Fibroblast of pulmonary artery (primary cell): ENCODE data around the gene SLC13A1.
A peak's percentile ranks its signal among the peaks of the same experiment; 100 is the strongest.

Experiments used
- DNase-seq: peaks from one replicate; pipeline ENCODE4 v3.0.0-alpha.2; 2010; ENCODE audit warnings: low read depth
- H3K4me3 ChIP-seq: replicated peaks from 2 replicates; pipeline ENCODE4 v1.5.1; 2011; ENCODE audit warnings: low read depth, mild to moderate bottlenecking, control low read depth, low read length, moderate library complexity
- TF ChIP-seq, protein P1 (sequence below): IDR thresholded peaks from 2 replicates; pipeline ENCODE4 v1.5.1; 2011; ENCODE audit warnings: mild to moderate bottlenecking, control low read depth, low read length, inconsistent platforms; ENCODE audit errors: missing control alignments

The SLC13A1 gene

DNA sequence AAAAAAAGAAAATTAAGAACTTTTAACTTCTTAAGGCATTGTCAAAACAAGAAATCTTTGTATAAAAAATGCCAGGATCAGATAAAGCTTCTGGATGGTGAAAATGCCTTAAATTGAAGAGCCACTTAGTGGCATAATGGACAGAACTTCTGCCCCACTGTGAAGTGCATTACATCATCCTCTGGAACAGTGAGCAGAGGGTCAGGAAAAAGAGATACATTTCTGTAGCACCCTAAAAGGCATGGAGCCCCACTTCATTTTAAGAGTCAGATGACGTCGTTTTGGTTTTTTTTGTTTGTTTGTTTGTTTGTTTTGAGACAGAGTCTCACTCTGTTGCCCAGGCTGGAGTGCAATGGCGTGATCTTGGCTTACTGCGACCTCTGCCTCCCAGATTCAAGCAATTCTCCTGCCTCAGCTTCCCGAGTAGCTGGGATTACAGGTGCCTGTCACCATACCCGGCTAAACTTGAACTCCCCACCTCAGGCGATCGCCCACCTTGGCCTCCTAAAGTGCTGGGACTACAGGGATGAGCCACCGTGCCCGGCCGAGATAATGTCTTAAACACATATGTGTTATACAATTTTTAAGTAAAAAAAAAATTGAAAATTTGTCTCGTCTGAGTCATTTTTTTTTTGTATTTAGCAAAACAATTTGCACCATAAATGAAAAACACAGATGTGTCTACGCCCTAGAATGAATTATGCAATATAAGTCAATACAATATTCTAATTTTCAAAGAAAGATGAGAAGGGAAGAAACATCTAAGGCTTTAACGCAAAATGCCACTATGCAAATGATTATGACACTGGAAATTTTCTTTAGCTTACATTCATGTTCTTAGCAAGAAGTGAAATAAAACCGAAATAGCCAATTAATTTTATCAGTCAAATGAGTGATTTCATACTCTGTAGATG, 29.2 kb downstream of the SLC13A1 start:
- H3K4me3 ChIP-seq: no peak overlapping the region
- TF ChIP-seq, protein P1, sequence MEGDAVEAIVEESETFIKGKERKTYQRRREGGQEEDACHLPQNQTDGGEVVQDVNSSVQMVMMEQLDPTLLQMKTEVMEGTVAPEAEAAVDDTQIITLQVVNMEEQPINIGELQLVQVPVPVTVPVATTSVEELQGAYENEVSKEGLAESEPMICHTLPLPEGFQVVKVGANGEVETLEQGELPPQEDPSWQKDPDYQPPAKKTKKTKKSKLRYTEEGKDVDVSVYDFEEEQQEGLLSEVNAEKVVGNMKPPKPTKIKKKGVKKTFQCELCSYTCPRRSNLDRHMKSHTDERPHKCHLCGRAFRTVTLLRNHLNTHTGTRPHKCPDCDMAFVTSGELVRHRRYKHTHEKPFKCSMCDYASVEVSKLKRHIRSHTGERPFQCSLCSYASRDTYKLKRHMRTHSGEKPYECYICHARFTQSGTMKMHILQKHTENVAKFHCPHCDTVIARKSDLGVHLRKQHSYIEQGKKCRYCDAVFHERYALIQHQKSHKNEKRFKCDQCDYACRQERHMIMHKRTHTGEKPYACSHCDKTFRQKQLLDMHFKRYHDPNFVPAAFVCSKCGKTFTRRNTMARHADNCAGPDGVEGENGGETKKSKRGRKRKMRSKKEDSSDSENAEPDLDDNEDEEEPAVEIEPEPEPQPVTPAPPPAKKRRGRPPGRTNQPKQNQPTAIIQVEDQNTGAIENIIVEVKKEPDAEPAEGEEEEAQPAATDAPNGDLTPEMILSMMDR: no peak
- no peak for DNase-seq

GRCh38 chr7:123169065-123169464, 30.7 kb downstream of the SLC13A1 start:
- DNase-seq: no peak
- TF ChIP-seq, protein P1: no peak
- H3K4me3 ChIP-seq: no peak overlapping the region

- TF ChIP-seq, protein P1: no peak
- no peak for DNase-seq
- H3K4me3 ChIP-seq: no peak overlapping the region
Measured at GRCh38 chr7:123157606-123158005, 42.2 kb downstream of the SLC13A1 start.

DNA sequence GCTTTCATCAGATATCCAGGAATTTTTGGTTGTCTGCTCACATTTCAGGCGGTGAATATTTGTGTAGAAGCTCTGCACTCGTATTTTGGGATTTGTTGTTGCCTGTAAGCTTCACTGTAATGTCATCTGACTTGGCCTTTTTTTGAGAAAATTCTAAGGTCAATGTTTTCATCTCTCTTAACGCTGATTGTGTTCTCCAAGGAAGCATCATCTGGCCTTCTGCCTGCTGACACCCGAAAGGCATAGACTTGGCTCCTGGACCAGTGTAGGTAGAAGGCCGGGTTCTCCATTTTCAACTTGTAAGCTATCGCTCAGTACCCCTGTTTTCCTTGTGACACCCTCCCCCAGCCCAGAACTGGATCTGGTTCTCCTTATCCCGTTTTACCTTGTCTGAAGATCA, 44.2 kb downstream of the SLC13A1 start:
- TF ChIP-seq, protein P1: no peak
- H3K4me3 ChIP-seq: no peak overlapping the region
- DNase-seq: no peak

GRCh38 chr7:123154231-123154860, 45.4 kb downstream of the SLC13A1 start:
- H3K4me3 ChIP-seq: no peak overlapping the region
- TF ChIP-seq, protein P1: peak; percentile 89
- peak; percentile 91 for DNase-seq

DNA sequence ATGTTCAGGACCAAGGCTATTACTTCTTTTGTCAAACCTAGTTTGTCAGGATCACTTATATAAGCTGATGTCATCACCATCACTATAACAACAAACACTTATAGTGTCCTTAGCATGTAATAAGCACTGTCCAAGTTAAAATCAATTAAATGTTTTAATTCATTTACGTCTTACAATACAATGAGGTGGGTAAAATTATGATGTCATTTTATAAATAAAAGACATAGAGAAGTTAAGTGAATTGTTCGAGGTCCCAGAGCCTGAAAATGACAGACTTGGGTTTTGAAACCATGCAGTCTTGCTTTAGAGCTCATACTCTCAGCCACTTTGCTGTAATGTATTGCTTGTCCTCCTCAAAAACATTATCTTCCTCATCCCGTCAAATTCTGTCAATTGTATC, 48.3 kb downstream of the SLC13A1 start:
- TF ChIP-seq, protein P1: no peak
- DNase-seq: no peak
- H3K4me3 ChIP-seq: no peak overlapping the region

GRCh38 chr7:123148813-123149212, 51.0 kb downstream of the SLC13A1 start:
- no peak overlapping the region for H3K4me3 ChIP-seq
- DNase-seq: peak; percentile 16
- TF ChIP-seq, protein P1: no peak
